ENCODE data around the gene SPAG16.
"Not testable (repeated sequence)": the region's sequence is repeated elsewhere in the genome, so short reads cannot be mapped to it uniquely, and the experiment has no call there.

The SPAG16 gene

DNA sequence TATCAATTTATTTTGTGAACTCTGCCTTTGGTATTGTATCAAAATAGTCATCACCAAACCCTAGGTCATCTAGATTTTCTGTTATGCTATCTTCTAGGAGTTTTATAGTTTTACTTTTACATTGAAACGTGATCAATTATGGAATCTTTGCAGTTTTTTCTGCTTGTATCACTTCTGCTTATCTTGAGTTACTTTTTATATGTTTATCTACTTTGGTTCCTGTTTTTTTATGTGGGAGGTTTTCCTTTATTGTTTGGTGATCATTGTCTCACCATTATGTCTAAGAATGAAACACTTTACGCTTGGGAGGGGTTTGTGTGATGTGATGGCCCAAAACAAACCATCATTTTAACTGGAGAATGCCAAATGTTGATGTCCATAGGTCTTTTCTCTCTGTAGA, 261.2 kb downstream of the SPAG16 start:
- DNase-seq (ENCODE audit: low read depth): no peak

DNA sequence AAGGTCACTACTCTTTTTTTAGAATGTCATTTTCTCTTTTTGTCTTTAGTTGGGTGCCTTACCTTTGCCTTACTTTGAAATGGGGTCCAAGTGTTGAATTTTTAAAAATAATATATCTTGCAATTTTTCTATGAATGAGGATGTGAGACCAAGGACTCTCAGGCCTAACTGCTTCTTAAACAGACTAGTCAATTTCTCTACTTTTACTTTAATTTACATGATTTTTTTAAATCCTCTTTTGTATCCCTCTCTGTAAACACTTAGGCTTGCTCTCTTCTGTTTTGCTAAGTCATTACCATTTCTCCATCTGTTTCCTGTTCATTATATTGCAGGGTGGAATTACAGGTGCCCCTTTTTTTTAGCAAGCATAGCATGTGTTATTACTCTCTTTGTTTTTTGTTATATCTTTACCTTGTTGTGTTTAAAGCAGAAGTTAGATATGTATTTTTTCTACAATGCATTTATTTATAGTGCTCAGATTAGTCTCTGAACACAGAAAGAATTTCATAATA, 261.8 kb downstream of the SPAG16 start:
- no peak for DNase-seq (ENCODE audit: low read depth)

DNA sequence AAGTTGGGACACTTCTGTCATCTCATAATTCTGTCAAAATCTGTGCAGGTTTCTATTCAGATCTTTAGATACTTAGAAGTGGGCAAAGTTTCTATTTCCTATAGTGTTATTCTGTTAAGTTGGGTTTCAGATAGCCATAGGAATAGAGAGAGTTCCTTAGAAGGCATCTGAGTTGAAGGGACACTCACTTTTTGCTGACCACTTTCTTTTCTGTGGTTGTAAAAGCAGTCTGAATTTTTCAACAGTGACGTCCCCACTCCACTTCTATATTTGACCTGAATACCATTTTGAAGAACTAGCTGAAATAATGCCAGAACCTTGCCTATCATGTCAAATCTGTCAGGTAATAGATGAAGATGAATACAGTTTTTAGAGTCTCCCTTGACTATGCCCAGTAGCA, 267.3 kb downstream of the SPAG16 start:
- DNase-seq (ENCODE audit: low read depth): no peak

DNA sequence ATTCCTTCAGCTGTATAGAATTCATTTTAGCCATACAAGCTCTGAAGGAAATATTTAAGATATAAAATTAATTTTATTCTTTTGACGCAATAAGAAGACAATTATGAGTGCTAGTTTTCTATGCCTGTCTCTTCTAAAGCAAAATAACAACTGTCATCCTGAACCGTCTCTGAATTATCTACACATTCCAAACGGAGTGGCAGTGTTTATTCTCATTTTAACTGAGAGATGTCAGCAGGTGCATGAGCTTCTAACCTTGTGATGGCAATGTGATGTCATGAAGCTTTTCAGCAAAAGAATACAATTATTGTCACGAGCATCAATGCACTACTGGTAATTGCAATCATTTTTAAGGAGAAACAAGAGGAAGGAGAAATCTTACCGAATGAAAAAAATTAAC, 274.8 kb downstream of the SPAG16 start:
- no peak for DNase-seq (ENCODE audit: low read depth)

DNA sequence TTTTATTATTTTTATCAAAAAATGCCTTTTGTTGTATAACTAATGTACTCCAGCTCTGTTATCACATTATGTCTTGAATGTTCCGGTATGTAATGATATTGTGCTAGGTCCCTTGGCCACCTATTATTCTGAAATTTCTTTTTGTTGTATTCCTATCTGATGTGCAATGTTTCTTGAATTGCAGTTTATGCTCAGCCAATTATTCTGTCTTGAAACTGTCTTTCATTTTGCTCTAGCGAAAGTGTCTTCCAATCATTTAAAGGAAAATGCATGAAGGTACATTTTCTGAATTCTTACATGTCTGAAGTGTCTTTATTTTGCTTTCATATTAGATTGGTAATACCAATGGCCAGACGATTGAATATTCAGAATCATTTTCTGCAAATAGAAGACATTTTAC, 277.5 kb downstream of the SPAG16 start:
- DNase-seq (ENCODE audit: low read depth): no peak

DNA sequence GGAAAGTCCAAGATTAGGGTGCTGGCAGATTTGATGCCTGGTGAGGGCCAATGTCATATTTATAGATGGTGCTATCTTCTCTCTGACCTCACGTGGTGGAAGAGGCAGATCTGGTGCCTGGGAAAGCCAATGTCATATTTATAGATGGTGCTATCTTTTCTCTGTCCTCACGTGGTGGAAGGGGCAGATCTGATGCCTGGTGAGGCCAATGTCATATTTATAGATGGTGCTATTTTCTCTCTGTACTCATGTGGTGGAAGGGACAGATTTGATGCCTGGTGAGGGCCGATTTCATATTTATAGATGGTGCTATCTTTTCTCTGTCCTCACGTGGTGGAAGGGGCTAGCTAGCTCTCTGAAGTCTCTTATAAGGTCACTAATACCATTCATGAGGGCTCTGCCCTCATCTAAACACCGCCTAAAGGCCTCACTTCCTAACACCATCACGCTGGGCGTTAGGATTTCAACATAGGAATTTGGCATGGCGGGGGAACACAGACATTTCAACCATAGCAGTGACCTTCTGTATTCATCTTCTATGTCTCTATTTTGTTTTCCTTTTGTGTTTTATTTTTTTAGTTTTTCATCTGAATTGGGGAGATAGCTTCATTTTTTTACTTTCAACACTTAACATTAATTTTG, 278.4 kb downstream of the SPAG16 start:
- DNase-seq (ENCODE audit: low read depth): no peak

DNA sequence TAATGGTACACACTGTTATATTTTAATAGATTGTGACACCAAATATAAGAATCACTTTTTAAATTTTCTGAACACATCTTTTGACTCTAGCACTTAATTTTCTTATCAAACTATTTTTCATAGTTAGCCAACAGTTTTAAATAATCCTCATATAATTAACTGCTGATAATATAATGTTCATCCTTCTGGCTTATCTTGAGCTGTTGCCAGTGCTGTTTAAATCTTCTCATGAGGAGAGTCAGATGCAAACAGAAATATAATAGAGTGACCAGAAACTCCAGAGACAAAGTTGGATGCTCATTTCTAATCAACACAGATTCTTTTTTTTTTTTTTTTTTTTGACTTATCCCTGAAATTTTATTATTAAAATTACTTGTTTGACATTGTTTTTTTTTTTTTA, 282.6 kb downstream of the SPAG16 start:
- DNase-seq (ENCODE audit: low read depth): no peak

DNA sequence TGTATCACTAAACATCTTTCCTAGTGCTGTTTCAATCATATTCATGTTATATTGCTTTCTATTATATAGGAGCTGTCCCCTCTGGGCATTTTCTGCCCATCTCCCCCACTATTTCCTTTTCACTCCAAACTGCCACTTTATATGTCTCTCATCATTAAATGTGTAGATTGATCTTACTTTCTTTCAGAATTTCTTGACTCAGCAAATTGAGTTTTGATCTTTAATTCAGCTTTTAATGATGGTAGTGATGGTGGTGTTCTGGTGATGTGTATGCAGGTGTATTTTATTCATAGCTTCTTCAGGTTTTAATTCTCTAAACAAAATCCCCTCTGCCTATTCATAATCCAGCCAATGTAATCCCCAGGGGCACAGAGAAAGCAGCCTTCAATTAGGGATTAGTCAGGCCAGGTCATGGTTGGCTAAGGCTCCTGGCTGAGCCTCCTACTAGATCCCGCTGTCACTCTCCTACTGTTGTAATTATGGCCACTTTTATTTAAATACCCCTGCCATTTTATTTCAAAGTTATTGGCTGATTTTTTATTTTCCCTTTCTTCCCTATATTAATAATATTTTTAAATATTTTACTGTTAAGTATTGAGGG, 325.4 kb downstream of the SPAG16 start:
- no peak for DNase-seq (ENCODE audit: low read depth)

DNA sequence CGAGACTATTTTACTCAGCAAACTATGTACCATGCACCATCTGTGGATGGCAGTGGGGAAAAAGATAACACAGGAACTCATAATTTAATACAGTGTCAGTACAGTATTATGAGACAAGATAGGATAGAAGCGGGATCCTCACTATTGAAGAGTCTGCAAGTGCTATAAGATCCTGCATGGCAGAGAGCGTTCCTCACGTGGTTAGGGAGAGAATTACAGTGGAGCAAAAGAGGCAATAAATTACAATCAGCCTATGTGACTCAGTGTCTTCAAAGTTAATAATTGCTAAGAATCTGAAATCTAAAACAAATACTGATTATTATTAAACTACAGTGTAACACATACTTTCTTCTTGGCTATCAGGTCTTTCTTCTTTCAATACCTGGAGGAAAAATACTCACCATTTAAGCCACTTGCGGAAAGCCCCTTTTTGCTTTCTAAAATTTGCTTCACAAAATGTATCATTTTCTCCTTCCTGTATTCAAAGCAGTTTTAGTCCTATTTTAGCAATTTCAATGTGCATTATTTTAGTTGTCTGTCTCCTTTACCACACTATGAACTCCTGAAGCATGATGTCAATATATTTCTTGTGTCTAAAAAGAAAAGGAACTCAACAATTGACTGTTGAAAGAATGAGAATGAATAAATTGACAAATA, 342.9 kb downstream of the SPAG16 start:
- no peak for DNase-seq (ENCODE audit: low read depth)

DNA sequence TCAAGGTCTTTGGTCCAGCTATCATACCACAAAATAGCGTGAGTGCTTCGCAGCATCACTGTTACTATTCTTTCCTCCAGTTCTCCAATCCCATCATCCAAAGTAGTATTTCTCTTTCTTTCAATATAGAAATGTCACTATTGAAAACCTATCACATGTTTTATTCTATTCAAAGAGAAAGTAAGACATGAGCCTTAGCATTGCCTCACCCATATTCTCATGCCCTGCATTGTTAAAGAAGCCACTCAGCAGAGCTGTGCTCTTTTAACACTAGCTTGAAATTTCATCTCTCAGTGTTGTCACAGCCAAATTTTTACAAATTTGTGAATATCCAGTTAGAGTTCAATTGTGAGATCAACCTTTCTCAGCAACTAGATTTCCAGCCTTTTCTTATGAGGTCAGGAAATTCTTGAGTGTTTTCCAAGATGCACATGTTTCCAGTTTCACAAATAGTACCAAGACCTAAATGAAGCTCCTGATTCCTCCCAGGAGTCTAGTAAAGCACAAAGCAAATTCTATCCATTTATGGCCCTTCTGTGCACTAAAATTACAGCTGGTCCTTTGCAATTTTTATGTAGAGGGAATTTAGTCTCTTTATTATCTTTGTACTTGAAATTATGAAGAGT, 343.7 kb downstream of the SPAG16 start:
- no peak for DNase-seq (ENCODE audit: low read depth)

DNA sequence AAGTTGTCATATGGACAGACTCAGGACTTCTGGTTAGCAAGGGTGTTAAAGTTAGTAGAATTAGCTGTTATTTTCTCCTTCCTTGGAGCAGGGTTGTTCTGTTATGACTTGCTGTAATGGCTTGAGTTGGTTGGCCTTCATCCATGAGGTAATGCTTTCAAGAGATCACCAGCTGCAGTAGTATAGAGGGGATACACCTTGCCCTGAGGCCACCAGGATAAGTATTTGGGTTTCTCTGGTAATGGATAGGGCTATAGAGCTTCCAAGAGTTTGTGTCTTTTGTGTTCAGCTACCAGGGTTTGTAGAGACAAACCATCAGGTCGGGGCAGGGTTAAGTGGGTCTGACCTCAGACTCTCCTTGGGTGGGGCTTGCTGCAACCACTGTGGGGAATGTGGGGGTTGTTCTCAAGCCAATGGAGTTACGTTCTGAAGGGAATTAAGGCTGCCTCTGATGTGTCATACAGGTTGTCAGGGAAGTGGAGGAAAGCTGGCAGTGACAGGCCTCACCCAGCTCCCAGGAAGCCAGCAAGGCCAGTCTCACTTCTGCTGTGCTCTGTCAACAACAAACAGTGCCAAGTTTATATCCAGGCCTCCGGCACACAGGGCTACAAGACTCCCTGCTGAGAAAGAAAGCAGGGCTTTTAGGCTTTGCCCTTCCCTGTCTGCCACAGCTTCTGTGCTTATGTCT, 356.6 kb downstream of the SPAG16 start:
- no peak for DNase-seq (ENCODE audit: low read depth)

DNA sequence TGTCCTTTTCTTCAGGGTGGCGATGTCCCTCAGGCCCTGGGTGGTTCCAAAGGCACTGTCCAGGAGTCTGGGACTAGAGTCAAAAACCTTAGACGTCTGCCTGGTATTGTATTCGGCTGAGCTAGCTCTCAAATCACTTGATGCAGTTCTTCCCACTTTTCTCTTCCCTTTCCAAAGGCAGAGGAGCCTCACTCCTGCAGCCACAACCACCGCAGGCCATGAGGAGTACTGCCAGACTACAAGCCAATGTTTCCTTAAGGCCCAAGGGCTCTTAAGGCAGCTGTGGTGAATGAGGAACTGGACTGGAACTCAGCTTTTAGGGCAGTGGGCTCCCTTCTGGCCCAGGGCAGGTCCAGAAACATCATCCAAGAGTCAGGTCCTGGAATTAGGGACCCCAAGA, 360.7 kb downstream of the SPAG16 start:
- no peak for DNase-seq (ENCODE audit: low read depth)

DNA sequence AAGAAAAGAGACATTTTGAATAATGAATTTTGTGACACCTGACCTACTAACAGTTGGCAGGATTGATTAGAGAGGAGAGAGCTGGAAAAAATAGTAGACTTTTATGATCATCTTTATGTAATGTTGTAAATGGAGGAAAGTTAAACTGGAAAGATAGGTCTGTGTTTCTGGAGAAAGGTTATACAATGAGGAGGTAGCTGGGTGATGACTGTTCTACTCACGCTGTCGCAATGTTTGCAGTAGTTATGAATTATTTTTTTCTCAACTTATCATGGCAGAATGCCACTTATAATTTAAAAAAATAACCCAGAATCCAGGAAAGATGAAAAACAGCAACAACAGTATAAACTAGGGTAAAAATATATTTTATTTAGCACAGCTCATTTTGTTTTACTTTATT, 364.9 kb downstream of the SPAG16 start:
- no peak for DNase-seq (ENCODE audit: low read depth)

DNA sequence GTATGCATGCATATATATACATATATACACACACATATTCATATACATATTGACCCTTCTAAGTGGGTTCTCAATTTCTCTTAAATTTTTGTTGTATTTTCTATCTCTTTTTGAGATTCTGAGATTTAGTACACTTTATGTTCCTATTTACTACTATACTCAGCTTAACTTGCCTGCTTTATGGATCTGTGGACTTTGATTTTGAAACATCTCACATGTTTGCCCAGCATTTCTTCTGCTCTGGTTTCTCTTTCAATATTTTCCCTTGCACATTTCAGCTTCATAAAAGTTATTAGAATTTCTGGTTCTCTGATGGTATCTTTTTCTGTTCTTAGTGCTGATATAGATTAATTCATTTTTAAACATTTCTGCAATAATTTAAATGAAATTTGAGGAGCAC, 380.6 kb downstream of the SPAG16 start:
- no peak for DNase-seq (ENCODE audit: low read depth)

DNA sequence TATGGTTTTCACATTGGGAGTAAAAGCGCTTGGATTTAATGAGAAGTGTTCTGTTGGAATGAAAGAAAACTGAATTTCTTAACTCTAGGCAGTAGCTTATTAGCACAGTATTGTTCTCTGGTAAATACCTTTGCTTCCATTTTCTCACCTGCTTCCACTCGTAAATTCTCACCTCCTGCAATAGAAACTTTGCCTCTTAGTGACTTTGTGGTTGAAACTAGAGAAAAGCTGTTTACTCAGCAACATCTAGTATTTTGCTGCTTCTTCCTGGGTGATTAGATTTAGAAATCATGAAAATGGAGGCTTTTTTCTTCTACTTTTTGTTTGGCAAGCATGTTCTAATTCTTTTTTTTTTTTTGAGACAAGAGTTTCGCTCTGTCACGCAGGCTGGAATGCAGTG, 385.4 kb downstream of the SPAG16 start:
- DNase-seq (ENCODE audit: low read depth): no peak

DNA sequence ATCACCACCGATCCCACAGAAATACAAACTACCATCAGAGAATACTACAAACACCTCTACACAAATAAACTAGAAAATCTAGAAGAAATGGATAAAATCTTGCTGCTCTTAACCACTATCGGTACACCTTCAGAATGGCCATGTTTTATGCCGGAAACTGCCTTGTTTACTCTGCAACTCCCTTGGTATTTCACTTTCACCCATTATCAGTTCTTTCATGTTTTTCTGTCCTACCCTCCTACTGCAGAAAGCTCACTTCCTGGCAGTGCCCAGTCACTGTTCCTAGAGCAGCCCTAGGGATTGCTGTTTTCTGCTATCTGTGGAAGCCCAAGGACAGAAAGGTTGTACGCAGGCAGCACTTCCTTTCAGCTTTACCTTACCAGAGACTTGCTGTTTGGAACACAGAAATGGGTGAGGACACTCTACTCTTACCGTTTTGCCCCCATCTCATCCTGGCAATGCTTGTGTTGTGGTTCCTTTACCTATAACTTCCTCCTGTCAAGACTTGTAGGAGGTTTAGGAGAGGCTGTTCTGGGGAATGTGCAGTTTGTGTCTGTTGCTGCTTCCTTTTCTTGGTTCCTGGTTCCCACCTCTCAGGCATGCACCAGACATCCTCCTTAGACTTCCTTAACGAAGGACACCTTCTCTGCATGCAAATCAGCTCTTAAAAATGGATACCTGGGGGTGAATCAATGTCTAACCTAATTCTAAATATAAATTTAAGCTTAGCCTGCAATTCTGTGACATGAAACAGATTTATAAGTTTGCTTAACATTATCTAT, 394.4 kb downstream of the SPAG16 start:
- DNase-seq (ENCODE audit: low read depth): no peak

DNA sequence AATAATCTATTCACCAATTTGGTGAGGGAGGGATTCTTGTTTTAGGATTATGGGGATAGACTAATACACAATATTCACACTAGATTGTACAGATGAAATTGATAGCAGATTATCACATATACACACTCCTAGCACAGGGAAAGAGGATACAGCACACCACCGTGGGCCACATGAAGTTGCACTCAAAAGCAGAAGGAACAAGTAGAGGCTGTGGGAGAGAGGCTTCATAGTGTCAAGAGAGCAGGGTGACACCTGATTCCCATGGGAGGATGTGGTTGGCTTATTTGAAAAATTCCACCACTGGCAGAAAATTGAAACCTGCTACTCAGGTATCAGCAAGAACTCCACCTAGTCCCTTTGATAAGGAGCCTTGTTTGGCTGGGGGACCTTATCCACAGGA, 395.6 kb downstream of the SPAG16 start:
- no peak for DNase-seq (ENCODE audit: low read depth)

DNA sequence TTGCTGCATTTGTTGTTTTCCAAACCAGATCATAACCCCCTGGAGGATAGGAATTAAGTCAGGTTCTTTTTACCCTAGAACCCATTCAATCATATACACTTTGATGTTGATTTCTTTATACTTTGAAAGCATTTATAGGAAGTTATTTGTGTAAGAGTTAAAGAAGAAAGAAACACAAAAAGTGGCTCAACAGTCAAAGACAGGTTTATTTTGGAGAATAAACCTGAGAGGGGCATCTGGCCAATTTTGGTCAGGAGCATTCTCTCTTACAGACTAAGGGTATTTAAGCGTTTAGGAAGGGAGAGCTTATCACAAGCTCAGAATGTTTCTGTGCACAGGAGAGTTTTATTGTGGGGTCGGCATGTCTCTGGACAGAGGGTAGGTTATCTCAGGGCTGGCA, 398.0 kb downstream of the SPAG16 start:
- no peak for DNase-seq (ENCODE audit: low read depth)

DNA sequence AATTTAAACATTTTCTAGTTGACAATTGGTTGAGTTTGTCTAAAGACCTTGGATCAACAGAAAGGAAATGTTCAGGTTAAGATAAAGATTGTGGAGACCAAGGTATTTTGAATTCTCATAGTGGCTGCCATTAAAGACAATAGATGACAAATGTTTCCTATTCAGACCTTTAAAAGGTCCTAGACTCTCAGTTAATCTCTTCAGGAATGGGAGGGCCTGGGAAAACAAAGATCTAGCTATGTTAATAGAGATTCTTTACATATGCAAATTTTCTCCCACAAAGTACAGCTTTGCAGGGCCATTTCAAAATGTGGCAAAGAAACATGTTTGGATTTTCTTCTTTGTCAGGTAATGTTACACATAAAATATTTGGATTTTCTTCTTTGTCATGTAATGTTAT, 403.9 kb downstream of the SPAG16 start:
- DNase-seq (ENCODE audit: low read depth): no peak

DNA sequence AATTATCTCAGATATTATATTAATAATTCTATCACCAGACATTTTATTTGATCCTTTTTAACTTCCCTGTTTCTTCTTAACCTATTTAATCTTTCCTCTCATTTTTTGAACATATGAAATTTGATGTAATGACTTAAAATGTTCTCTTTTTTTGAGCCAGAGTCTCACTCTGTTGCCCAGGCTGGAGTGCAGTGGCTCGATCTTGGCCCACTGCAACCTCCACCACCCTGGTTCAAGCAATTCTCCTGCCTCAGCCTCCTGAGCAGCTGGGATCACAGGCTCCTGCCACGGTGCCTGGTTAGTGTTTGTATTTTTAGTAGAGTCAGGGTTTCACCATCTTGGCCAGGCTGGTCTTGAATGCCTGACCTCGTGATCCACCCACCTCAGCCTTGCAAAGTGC, 404.6 kb downstream of the SPAG16 start:
- DNase-seq (ENCODE audit: low read depth): not testable (repeated sequence)

DNA sequence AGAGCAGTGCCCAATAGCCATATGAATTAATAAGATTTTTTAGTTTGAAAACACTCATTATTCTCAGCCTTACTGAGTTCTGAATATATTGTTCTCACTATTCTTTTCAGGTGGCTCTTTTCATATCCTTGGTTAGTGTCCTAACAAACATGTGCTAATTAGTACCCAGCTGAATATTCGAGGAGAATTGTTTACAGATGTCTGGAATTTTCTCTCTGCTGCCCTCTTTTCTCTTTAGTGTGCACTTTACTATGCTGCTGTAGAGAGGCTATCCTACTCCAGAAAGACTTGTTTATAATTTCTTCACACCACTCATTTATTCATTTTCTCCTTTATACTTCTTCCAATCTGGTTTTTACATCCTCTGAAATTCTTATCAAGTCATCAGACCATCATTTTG, 405.3 kb downstream of the SPAG16 start:
- no peak for DNase-seq (ENCODE audit: low read depth)

DNA sequence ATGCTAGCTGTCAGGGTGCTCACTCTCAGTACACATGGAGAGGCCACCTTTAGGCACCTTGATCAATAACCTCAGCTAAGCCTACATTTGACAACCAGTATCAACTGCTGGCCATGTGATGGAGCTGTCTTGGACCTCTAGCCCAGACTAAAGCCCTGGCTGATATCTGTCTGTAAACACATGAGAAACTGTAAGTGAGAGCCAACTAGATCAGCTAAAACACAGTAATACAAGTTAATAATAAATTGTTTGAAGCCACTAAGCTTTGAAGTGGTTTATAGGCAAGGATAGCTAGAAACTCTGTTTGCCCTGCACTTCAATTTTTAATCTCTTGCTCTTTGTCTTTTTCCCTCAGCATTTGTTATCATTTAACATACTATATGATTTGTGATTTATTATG, 407.1 kb downstream of the SPAG16 start:
- no peak for DNase-seq (ENCODE audit: low read depth)

All from GM04504 (cell line).